DOHH2 (cell line): ENCODE results near the gene KRTAP10-9.

ENCODE experiments used
- EZH2phosphoT487 ChIP-seq: fragments of 200-600 bp; sonication (generic); IDR thresholded peaks from 2 replicates; pipeline ENCODE4 v1.6.1; 2017; ENCODE audit warnings: borderline replicate concordance, mild to moderate bottlenecking, antibody characterized with exemption, low read length, moderate library complexity, mixed read lengths
- TF ChIP-seq, protein P1 (sequence below): fragments of 200-600 bp; sonication (generic); IDR thresholded peaks from one replicate; pipeline ENCODE4 v1.5.1; 2014; ENCODE audit warnings: antibody characterized with exemption, mild to moderate bottlenecking, low read depth, low read length; ENCODE audit not compliant: poor library complexity, severe bottlenecking

DNA sequence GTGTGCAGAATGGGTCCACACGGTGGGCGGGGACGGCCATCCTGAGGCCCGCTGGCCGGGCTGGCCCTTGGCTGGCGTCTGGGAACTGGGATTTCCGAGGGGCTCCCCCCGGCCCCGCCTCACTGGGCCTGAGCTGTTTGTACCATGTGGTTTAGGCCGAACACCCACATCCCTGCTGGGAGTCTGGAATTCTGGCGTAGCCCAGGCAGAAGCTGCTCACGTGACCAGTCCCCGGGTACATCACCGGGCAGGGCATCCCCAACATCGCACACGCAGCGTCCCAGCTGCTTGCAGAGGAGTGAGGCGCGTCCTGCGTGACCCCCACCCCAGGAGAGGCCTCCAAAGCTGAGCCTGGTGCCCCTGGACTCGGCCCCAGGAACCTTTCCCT is 24.4 kb upstream of the KRTAP10-9 start:
- TF ChIP-seq, protein P1, sequence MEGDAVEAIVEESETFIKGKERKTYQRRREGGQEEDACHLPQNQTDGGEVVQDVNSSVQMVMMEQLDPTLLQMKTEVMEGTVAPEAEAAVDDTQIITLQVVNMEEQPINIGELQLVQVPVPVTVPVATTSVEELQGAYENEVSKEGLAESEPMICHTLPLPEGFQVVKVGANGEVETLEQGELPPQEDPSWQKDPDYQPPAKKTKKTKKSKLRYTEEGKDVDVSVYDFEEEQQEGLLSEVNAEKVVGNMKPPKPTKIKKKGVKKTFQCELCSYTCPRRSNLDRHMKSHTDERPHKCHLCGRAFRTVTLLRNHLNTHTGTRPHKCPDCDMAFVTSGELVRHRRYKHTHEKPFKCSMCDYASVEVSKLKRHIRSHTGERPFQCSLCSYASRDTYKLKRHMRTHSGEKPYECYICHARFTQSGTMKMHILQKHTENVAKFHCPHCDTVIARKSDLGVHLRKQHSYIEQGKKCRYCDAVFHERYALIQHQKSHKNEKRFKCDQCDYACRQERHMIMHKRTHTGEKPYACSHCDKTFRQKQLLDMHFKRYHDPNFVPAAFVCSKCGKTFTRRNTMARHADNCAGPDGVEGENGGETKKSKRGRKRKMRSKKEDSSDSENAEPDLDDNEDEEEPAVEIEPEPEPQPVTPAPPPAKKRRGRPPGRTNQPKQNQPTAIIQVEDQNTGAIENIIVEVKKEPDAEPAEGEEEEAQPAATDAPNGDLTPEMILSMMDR = no peak
- TF ChIP-seq EZH2phosphoT487 = no peak
